Neutrophil (primary cell): ENCODE measurements around the gene USP1.

ENCODE experiments used
- H3K27ac ChIP-seq: fragments of 200-600 bp; sonication (generic); 2 replicates; pipeline ENCODE4 v1.5.1; 2016; ENCODE audit warnings: mild to moderate bottlenecking, moderate library complexity
- H3K27me3 ChIP-seq: fragments of 200-600 bp; sonication (generic); 2 replicates; pipeline ENCODE4 v1.6.0; 2016; ENCODE audit warnings: mild to moderate bottlenecking
- H3K36me3 ChIP-seq: fragments of 200-600 bp; sonication (generic); 2 replicates; pipeline ENCODE4 v1.5.1; 2017
- H3K4me1 ChIP-seq, 2 experiments: fragments of 200-600 bp in 1 of 2; sonication (generic) in 1 of 2; 1 replicate in 1 of 2; 2 replicates in 1 of 2; pipeline versions ENCODE4 v1.5.1 to v1.6.1; 2013 to 2016; ENCODE audit warnings: low read depth in 1 of 2, low read length in 1 of 2, mild to moderate bottlenecking in 1 of 2, moderate library complexity in 1 of 2; ENCODE audit not compliant: control insufficient read depth in 1 of 2, insufficient read depth in 1 of 2
- H3K4me3 ChIP-seq, 2 experiments: fragments of 200-600 bp in 1 of 2; sonication (generic) in 1 of 2; 1 replicate in 1 of 2; 2 replicates in 1 of 2; pipeline ENCODE4 v1.5.1; 2013 to 2016; ENCODE audit warnings: low read depth in 1 of 2, low read length in 1 of 2, mild to moderate bottlenecking in 1 of 2, moderate library complexity in 1 of 2
- H3K9me3 ChIP-seq: fragments of 200-600 bp; sonication (generic); 2 replicates; pipeline ENCODE4 v1.5.1; 2016
- CTCF ChIP-seq: fragments of 200-600 bp; sonication (generic); IDR thresholded peaks from 2 replicates; pipeline ENCODE4 v1.5.1; 2016; ENCODE audit warnings: antibody characterized with exemption

USP1 gene

GRCh38 chr1:62394646-62395045 is 42.2 kb upstream of the USP1 start:
- no peaks in the 10 kb centered on the region for H3K9me3 ChIP-seq
- no peaks in the 10 kb centered on the region for H3K4me1 ChIP-seq
- no peak overlapping the region for H3K4me3 ChIP-seq
- H3K36me3 ChIP-seq = no peaks in the 10 kb centered on the region
- H3K27ac ChIP-seq = no peak overlapping the region
- no peaks in the 10 kb centered on the region for H3K27me3 ChIP-seq
- TF ChIP-seq CTCF = no peak

- H3K9me3 ChIP-seq = no peaks in the 10 kb centered on the region
- H3K27ac ChIP-seq = no peak overlapping the region
- H3K36me3 ChIP-seq = no peaks in the 10 kb centered on the region
- no peaks in the 10 kb centered on the region for H3K4me1 ChIP-seq
- H3K27me3 ChIP-seq = no peaks in the 10 kb centered on the region
- no peak overlapping the region for H3K4me3 ChIP-seq
- TF ChIP-seq CTCF = no peak
Measured at GRCh38 chr1:62395291-62395690, 41.6 kb upstream of the USP1 start.

- no peaks in the 10 kb centered on the region for H3K9me3 ChIP-seq
- no peak for TF ChIP-seq CTCF
- H3K4me1 ChIP-seq = no peaks in the 10 kb centered on the region
- no peak overlapping the region for H3K27ac ChIP-seq
- H3K27me3 ChIP-seq = no peaks in the 10 kb centered on the region
- no peak overlapping the region for H3K4me3 ChIP-seq
- no peaks in the 10 kb centered on the region for H3K36me3 ChIP-seq
Measured at GRCh38 chr1:62396871-62397270, 40.0 kb upstream of the USP1 start.

- Histone ChIP-seq H3K4me1 (no peaks in the 10 kb centered on the region), H3K36me3 (no peaks in the 10 kb centered on the region), H3K4me3 (no peak overlapping the region), H3K27me3 (no peaks in the 10 kb centered on the region), H3K9me3 (no peaks in the 10 kb centered on the region), H3K27ac (no peak overlapping the region)
- TF ChIP-seq CTCF = no peak
Measured at GRCh38 chr1:62397301-62397700, 39.5 kb upstream of the USP1 start.

- H3K4me3 ChIP-seq = no peak overlapping the region
- no peaks in the 10 kb centered on the region for H3K27me3 ChIP-seq
- no peaks in the 10 kb centered on the region for H3K4me1 ChIP-seq
- no peaks in the 10 kb centered on the region for H3K9me3 ChIP-seq
- H3K36me3 ChIP-seq = no peaks in the 10 kb centered on the region
- H3K27ac ChIP-seq = no peak overlapping the region
- no peak for TF ChIP-seq CTCF
Measured at GRCh38 chr1:62398377-62398776, 38.5 kb upstream of the USP1 start.
